Fibroblast of skin of scalp (primary cell): ENCODE measurements around the gene ADD3. TPM values are rescaled to one million over a fixed set of nuclear protein-coding genes. Genes with fewer than 3 reads are reported as not detected.

Experiments used
- DNase-seq: peaks from one replicate; pipeline ENCODE4 v3.0.0-alpha.2; 2013
- polyA plus RNA-seq, 2 experiments: library from polyadenylated mRNA; unstranded; fragments of 120-200 nt; gene quantifications; one replicate each; pipeline ENCODE4 v1.2.1, GENCODE V29; 2013; ENCODE audit not compliant: insufficient read length in 2 of 2

The ADD3 gene
- 36.8 TPM for polyA plus RNA-seq (2013, experiment 1 of 2; ENCODE audit: insufficient read length)
- polyA plus RNA-seq (2013, experiment 2 of 2; ENCODE audit: insufficient read length): 39.4 TPM

DNA sequence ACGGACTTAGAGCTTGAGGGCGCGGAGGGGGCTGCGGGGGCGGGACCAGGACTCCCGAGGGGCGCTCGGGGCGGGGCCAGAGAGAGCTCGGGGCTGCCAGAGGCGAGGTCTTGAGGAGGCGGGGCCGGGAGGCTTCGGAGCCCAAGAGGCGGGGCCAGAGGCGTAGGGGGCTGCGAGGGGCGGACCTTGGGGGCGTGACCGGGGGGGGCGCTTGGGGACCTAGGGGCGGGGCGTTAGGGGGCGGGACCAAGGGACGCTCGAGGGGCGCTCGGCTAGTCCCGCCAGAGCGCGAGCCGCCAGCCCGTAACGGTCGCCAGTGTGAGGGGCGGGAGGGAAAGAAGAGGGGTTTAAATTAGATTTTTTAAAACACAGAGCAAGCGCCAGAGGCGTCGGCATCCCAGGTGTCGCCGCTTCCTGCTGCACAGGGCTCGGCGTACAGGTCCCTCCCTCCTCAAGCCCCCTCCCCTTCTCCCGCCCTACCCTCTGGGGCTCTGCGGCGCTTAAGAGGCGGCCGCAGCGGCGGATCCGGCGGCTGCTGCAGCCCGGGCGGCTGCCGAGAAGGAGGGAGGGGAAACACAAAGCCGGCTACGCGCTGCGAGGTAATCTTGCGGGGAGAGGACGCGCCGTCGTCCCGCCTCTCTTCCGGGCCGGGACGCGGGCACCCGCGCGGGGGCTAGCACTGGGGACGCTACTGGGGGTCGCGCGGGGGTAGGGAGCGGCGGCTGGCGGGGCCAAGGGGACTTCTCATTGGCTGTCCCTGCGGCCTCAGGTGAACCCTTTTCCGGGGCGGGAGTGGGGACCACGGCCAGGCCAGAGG, at the start of gene ADD3:
TSS of gene ADD3 (plus strand) at position 284 of the 817 bp plus-strand sequence. CDS start 92,670 bp downstream, outside the sequence.
- peak; percentile 98 for DNase-seq

- DNase-seq: no peak
Observed at GRCh38 chr10:109958059-109958458, 49.7 kb upstream of the ADD3 start.

DNA sequence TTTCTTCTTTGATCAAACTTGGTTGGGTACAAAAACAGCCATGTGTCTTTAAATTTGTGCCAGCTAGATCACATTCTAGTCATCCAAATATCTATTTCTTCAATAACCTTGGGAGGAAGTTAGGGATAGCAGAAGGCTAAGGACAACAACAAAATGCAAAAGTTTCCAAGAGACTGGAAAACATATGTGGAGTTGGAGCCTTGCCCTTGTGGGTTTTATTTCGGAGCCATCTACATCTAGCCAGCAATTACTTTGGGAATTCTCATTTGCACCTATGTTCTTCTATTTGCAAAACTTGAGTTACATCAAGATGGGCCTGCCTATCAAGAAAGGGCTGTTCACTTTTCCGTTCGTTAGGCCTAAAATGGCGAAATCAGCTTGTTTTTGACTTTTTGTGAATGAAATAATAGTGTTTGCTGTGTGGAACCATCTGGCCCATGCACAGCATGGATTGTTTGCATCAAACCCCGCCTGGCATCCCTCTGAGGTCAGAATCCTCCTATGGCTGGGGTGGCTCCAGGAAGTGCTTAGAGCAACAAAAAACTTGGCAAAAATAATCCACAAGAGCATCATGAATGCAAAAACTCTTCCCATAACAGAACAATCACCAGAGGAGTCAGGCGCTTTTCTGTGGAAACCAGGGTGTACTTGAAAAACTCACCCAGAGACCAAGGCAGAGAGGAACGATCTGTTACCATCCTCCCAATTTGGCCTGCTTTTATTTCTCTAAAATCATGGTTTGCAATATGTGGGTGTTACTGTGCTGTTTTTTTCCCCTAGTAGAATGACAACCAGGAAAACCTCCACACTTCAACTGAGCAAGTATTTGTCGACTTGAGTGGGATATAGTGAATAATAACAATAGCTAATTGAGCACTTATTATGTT, 48.3 kb upstream of the ADD3 start:
- DNase-seq: peak; percentile 34

- no peak for DNase-seq
Observed at GRCh38 chr10:109960682-109961081, 47.1 kb upstream of the ADD3 start.

DNA sequence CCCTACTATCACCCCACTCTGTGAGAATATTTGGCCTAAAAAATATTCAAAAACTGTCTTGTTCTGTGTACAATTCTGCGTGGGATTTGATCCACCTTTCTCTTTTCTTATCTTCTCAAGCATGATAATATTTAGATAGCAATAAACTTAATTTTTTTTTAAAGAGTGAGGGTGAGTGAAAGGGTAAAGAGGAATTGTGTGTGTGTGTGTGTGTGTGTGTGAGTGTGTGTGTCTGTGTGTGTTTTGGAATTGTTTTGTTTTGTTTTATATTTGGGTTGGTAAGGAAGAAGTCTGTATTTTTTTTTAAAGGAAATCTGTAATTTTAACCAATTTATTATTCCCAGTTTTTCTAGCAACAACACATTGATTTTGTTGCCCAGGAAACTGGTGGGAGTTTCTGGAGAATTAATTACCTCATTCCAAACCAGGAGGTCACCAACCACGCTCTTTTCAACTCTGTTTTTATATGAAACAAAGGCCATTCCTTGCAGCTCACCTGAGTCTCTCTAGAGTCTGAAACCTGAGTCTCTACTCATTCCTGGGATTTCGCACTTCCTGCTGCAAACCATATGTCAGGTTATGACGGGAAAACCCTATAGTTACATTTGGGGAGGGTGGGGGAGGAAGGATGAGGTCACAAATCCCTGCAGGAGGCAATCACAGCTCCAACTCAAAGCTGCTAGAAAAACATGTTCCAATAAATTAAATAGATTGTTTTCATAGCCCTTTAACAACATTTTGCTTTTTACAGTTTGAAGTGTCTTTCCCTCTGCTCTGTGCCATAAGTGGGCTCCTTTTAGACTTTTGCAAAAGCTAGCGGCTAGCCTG, 46.4 kb upstream of the ADD3 start:
- peak; percentile 61 for DNase-seq

GRCh38 chr10:109962247-109962646, 45.5 kb upstream of the ADD3 start:
- peak; percentile 44 for DNase-seq

DNA sequence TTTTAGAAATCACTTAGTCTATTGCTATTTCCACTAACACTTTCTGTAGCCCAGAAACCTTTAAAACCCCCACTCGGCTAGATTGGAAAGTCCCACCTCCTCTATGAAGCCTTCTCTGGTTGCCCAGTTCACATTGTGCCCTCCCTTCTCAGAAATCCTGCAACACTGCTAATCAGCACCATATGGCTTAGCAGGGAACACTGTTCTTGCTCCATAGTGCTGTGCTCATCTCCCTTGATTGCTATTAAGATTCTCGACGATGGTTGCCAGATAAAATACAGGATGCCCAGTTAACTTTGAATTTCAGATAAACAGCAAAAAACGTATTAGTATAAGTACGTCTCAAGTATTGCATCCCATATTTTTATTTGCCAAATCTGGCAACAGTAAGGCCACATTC, 44.3 kb upstream of the ADD3 start:
- peak; percentile 73 for DNase-seq

- no peak for DNase-seq
Observed at GRCh38 chr10:109964318-109964717, 43.5 kb upstream of the ADD3 start.

- peak; percentile 64 for DNase-seq
Observed at GRCh38 chr10:109966961-109967738, 40.6 kb upstream of the ADD3 start.

- DNase-seq: no peak
Observed at GRCh38 chr10:109967739-109968088, 40.1 kb upstream of the ADD3 start.

DNA sequence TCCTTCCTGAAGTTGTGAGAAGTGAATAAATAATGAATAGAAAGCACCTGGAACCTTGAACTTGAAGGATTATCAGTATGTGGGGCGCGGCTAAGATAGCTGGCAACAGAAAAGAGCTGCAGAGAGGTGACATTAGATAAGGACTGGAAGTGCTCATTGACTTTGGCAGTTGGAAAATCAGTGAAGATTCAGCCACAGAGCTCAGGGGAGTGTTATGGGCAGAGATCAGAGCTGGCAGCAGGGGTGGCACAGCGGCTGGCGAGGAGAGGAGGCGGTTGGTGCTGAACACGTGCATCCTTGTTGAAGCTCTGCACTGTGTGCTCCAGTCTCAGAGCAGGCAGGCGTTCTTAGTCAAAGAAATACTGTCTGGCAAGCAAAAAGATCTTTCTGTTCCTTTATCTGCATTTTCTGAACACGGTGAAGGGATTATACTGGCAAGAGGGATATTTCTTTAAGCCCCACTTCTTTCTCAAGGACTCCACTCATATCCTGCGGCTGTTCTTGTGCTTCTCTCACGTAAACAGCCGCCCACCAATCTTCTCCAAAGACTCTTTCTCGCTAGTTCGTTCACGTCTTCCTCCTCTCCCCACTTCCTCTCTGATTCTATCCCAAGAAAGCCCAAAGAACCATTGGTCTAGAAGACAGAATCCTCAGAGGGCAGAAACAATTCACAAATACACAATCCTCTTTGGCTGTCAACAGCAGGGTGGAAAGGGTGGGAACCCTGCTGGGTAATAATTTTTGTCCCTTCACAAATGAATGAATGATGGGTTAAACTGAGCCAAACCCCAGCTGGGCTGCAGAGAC, 38.6 kb upstream of the ADD3 start:
- DNase-seq: no peak

DNA sequence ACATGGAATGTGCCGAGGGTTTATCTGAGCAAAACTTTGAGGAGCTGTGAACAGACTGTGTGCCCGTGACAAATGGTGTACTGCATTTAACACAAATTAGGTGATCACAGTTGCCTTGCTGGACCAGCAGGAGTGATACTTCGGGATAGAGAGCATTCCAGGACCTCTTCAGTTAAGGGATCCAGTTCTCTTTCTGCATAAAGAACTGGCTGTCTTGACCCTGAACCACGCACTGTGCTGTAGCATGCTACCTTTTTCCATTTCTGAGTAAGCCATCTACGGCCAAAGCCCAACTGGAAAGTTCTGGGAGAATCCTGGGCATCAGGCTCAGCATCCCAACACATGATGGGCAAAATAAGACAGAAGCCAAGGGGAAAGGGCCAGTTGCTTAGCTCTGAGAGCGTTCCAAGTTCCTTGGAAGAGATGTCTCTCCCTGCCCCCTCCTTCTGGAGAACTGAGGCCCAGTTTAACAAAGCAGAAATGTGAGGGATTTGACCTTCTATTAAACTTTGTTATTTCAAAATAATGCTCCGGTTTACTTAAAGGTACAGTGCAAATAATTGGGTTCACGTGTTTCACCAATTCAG, 37.9 kb upstream of the ADD3 start:
- no peak for DNase-seq

GRCh38 chr10:109971634-109972033, 36.1 kb upstream of the ADD3 start:
- no peak for DNase-seq

GRCh38 chr10:109972372-109973001, 35.3 kb upstream of the ADD3 start:
- DNase-seq: no peak

DNA sequence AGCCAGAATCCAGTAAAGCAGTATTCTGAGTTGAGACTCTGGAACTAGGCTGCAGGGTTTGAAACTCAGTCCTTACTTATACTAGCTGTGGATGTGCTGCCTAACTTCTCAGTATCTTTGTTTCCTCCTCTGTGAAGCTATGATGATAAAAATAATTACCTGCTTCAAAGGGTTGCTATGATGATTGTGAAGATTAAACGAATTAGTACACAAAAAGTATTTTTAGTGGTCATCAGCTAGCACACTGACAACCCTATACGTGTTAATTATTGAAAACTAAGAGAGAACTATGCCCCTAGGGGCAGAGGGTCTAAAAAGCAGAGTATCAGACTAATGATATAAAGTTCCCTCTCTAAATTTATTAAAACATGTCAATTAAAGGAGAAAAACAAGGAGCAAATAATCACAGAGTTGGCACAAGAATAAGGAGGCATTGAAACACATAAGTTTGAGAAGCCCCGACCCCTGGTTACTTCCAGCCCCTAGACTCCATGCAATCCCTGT, 34.4 kb upstream of the ADD3 start:
- no peak for DNase-seq

DNA sequence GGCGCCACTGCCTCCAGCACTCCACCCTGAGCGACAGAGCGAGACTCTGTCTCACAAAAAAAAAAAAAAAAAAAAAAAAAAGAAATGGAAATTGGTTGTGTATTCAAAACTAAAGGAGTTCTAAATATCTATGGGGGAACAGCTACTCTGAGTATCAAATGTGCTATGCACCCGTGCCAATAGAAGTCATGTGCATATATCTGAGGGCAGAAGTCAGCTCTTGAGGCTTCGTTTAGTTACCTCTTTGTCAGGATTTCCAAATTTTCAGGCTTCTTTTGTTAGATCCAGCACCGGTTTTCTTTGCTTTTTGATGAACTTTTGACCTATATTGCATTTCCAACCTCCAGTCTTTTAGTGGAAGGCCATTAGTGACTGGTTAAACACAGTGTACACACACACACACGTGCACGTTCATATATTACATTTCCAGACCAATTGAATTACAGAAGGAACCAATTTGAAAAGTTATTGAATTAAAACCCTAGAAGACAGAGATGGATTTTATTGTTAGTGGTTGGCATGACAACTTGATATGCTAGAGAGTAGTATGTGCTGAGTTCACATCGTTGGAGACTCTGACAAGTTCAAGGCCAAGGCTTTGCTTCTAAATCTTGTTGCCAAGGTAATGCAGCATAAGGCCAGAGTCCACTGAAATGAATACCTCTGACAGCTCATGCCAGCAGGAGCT, 33.1 kb upstream of the ADD3 start:
- no peak for DNase-seq

DNA sequence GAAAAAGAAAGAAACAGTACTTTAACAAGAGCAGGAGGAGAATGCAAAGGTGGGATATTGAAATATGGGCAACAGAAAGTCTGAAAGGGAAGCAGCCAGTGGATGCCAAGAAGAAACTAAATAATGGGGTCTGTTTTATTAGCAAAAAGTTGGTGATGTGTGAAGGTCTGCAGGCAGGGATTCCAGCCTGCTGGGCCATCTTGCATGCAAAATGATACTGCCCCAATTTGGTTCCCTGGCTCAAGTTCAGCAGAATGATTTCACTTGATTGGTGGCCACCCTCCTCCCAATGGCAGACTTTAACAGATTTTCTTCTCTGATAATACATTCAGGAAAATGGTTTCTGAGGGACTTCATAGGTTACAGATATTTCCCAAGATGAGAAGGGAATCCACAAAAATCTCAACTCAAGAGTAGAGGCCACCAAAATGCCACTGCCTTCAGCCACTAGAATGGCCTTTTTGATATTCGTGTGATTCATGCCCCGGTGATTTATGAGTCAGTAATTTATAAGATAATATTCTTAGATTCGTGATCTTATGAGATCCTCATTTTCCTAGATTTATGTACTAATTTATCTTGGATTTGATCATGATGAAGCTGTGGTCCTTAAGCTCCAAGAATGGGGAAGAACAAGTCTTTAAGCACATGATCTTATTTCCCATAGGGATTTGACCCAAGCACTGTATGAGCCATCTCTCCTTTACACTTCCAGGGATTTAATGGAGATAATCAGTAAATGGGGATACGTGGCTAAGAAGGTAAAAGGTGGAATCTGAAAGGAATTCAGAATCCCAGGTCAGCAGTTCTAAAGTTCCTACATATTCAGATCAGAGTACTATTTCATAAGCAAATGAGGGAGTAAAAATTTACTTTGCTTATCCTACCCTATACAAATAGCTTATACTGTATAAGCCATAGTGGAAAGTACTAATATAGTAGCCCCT, 32.3 kb upstream of the ADD3 start:
- DNase-seq: no peak

DNA sequence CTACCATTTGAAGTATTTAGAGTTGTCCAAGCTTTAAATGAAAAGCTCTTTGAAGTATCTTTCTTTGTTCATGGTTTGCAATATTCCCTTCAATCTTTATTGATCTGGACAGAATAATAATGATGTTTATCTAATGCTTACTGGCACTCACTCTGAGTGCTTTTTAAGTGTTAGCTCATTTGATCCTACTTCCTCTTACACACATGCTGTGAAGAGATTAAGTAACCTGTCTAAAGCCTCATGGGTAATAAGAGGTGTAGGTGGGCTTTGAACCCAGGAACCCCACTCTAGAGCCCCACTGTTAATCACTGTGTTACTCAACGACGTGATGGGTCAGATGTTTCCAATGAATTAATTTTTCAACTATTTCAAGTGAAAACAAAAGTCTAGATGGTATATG, 31.1 kb upstream of the ADD3 start:
- no peak for DNase-seq
